AG04449 (cell line): ENCODE data around the gene DSC2.
"Not testable (repeated sequence)": the region's sequence is repeated elsewhere in the genome, so short reads cannot be mapped to it uniquely, and the experiment has no call there.

ENCODE experiments used
- CTCF ChIA-PET: fragments of 350-600 bp; formaldehyde crosslinking; extraction: SDS; loops from one replicate; lab custom pipeline; 2021; ENCODE audit warnings: antibody characterized with exemption; lab: Yijun Ruan, JAX
- POLR2A ChIA-PET: fragments of 400-600, 350-600 bp; formaldehyde crosslinking; extraction: SDS; loops from one replicate; lab custom pipeline; 2020; ENCODE audit warnings: antibody characterized with exemption, inconsistent platforms; lab: Yijun Ruan, JAX
- DNase-seq: peaks from one replicate; pipeline ENCODE4 v3.0.0-alpha.2; 2010; ENCODE audit warnings: low read depth, low spot score
- H3K4me3 ChIP-seq: 2 replicates; pipeline ENCODE4 v1.5.1; 2011; ENCODE audit warnings: low read depth, mild to moderate bottlenecking, control low read depth, low read length
- CTCF ChIP-seq: IDR thresholded peaks from one replicate; pipeline ENCODE4 v1.5.1; 2011; ENCODE audit warnings: mild to moderate bottlenecking, moderate library complexity, low read length, control low read depth, inconsistent platforms; ENCODE audit not compliant: insufficient read depth; ENCODE audit errors: missing control alignments

DSC2 gene

GRCh38 chr18:31134988-31135529, 32.8 kb upstream of the DSC2 start:
- no peak for TF ChIP-seq CTCF
- ChIA-PET POLR2A (no interaction called here), CTCF (no interaction called here)
- no peak for DNase-seq
- H3K4me3 ChIP-seq = no peak overlapping the region

- no peak for DNase-seq
- POLR2A ChIA-PET = no interaction called here
- no peak overlapping the region for H3K4me3 ChIP-seq
- TF ChIP-seq CTCF = no peak
- CTCF ChIA-PET = no interaction called here
Observed at GRCh38 chr18:31129398-31130115, 27.3 kb upstream of the DSC2 start.

GRCh38 chr18:31125878-31126277, 23.7 kb upstream of the DSC2 start:
- no peak overlapping the region for H3K4me3 ChIP-seq
- ChIA-PET POLR2A (no interaction called here), CTCF (no interaction called here)
- TF ChIP-seq CTCF = no peak
- DNase-seq = no peak

- CTCF ChIA-PET, H3K4me3 ChIP-seq, POLR2A ChIA-PET, DNase-seq: not testable (repeated sequence)
Observed at GRCh38 chr18:31123125-31123524, 20.9 kb upstream of the DSC2 start.

GRCh38 chr18:31120594-31120993, 18.4 kb upstream of the DSC2 start:
- DNase-seq = no peak
- POLR2A ChIA-PET = no interaction called here
- CTCF ChIA-PET = no interaction called here
- no peak overlapping the region for H3K4me3 ChIP-seq
- TF ChIP-seq CTCF = no peak

GRCh38 chr18:31116853-31117595, 14.8 kb upstream of the DSC2 start:
- no peak for TF ChIP-seq CTCF
- H3K4me3 ChIP-seq = no peak overlapping the region
- DNase-seq = no peak
- CTCF ChIA-PET = no interaction called here
- POLR2A ChIA-PET = no interaction called here
